Measurements from ENCODE around the gene AGRP.
A peak's percentile ranks its signal among the peaks of the same experiment; 100 is the strongest.
"Not testable (repeated sequence)": the region's sequence is repeated elsewhere in the genome, so short reads cannot be mapped to it uniquely, and the experiment has no call there.

Gene AGRP

GRCh38 chr16:67517661-67518423, 34.5 kb upstream of the AGRP start:
- in situ Hi-C loops (cut with HindIII; ENCODE audit: low pct_unique_long_range_greater_than_20kb, low sequenced_read_pairs): no loop called here
- no peak for DNase-seq (ENCODE audit: low read depth in 1 of 2, low spot score in 1 of 2)
- TF ChIP-seq JUND (IDR thresholded peaks at IDR 0.05; ENCODE audit: low read depth): no peak

- no peak for TF ChIP-seq JUND (IDR thresholded peaks at IDR 0.05; ENCODE audit: low read depth)
- in situ Hi-C loops (cut with HindIII; ENCODE audit: low pct_unique_long_range_greater_than_20kb, low sequenced_read_pairs): no loop called here
- no peak for DNase-seq (ENCODE audit: low read depth in 1 of 2, low spot score in 1 of 2)
These were observed 33.8 kb upstream of the AGRP start for GRCh38 chr16:67517155-67517445.

GRCh38 chr16:67516296-67517154, 33.2 kb upstream of the AGRP start:
- in situ Hi-C loops (cut with HindIII; ENCODE audit: low pct_unique_long_range_greater_than_20kb, low sequenced_read_pairs): no loop called here
- TF ChIP-seq JUND (IDR thresholded peaks at IDR 0.05; ENCODE audit: low read depth): no peak
- no peak for DNase-seq (ENCODE audit: low read depth in 1 of 2, low spot score in 1 of 2)

GRCh38 chr16:67514382-67514828, 31.1 kb upstream of the AGRP start:
- TF ChIP-seq JUND (IDR thresholded peaks at IDR 0.05; ENCODE audit: low read depth): no peak
- in situ Hi-C loops (cut with HindIII; ENCODE audit: low pct_unique_long_range_greater_than_20kb, low sequenced_read_pairs): no loop called here
- peak in 1 of 2 experiments; percentile 87 for DNase-seq (ENCODE audit: low read depth in 1 of 2, low spot score in 1 of 2)

- in situ Hi-C loops (cut with HindIII; ENCODE audit: low pct_unique_long_range_greater_than_20kb, low sequenced_read_pairs): not testable (repeated sequence)
- peak in 1 of 2 experiments; percentile 38 for DNase-seq (ENCODE audit: low read depth in 1 of 2, low spot score in 1 of 2)
These were observed 30.5 kb upstream of the AGRP start for GRCh38 chr16:67513892-67514291.

GRCh38 chr16:67509016-67509415, 25.7 kb upstream of the AGRP start:
- in situ Hi-C loops (cut with HindIII; ENCODE audit: low pct_unique_long_range_greater_than_20kb, low sequenced_read_pairs): no loop called here
- TF ChIP-seq JUND (IDR thresholded peaks at IDR 0.05; ENCODE audit: low read depth): no peak
- DNase-seq (ENCODE audit: low read depth in 1 of 2, low spot score in 1 of 2): no peak

GRCh38 chr16:67506468-67506867, 23.1 kb upstream of the AGRP start:
- no peak for TF ChIP-seq JUND (IDR thresholded peaks at IDR 0.05; ENCODE audit: low read depth)
- in situ Hi-C loops (cut with HindIII; ENCODE audit: low pct_unique_long_range_greater_than_20kb, low sequenced_read_pairs): no loop called here
- DNase-seq (ENCODE audit: low read depth in 1 of 2, low spot score in 1 of 2): no peak

GRCh38 chr16:67504031-67505021, 21.0 kb upstream of the AGRP start:
- in situ Hi-C loops (cut with HindIII; ENCODE audit: low pct_unique_long_range_greater_than_20kb, low sequenced_read_pairs): no loop called here
- DNase-seq (ENCODE audit: low read depth in 1 of 2, low spot score in 1 of 2): no peak
- no peak for TF ChIP-seq JUND (IDR thresholded peaks at IDR 0.05; ENCODE audit: low read depth)

- DNase-seq (ENCODE audit: low read depth in 1 of 2, low spot score in 1 of 2): no peak
- in situ Hi-C loops (cut with HindIII; ENCODE audit: low pct_unique_long_range_greater_than_20kb, low sequenced_read_pairs): no loop called here
- no peak for TF ChIP-seq JUND (IDR thresholded peaks at IDR 0.05; ENCODE audit: low read depth)
These were observed 15.8 kb upstream of the AGRP start for GRCh38 chr16:67499106-67499505.

- in situ Hi-C loops (cut with HindIII; ENCODE audit: low pct_unique_long_range_greater_than_20kb, low sequenced_read_pairs): no loop called here
- peak in 1 of 2 experiments; percentile 31 for DNase-seq (ENCODE audit: low read depth in 1 of 2, low spot score in 1 of 2)
- no peak for TF ChIP-seq JUND (IDR thresholded peaks at IDR 0.05; ENCODE audit: low read depth)
These were observed 7.2 kb upstream of the AGRP start for GRCh38 chr16:67490335-67491096.

- DNase-seq (ENCODE audit: low read depth in 1 of 2, low spot score in 1 of 2): no peak
- TF ChIP-seq JUND (IDR thresholded peaks at IDR 0.05; ENCODE audit: low read depth): no peak
- in situ Hi-C loops (cut with HindIII; ENCODE audit: low pct_unique_long_range_greater_than_20kb, low sequenced_read_pairs): no loop called here
These were observed 6.2 kb upstream of the AGRP start for GRCh38 chr16:67489401-67490083.

GRCh38 chr16:67487561-67487960, 4.2 kb upstream of the AGRP start:
- DNase-seq (ENCODE audit: low read depth in 1 of 2, low spot score in 1 of 2); in situ Hi-C loops (cut with HindIII; ENCODE audit: low pct_unique_long_range_greater_than_20kb, low sequenced_read_pairs): not testable (repeated sequence)

Measured in T47D (cell line).